Panc1 (cell line): ENCODE results near the gene TUBA1B. TPM values are rescaled to one million over a fixed set of nuclear protein-coding genes. Genes with fewer than 3 reads are reported as not detected.

ENCODE experiments used
- ATAC-seq: fragments of 200-7000 bp; cut with Tn5 transposase; 2 replicates; pipeline ENCODE4 v1.9.1; 2020; ENCODE audit warnings: mild to moderate bottlenecking, moderate library complexity
- BruUV-seq: library from RNA; stranded (reverse); fragments of 400-500 nt; replicated peaks from 2 replicates; lab custom pipeline; 2021; lab: Mats Ljungman, UMichigan
- CTCF ChIA-PET: fragments of 300-600 bp; sonication (Branson Sonifier 250); formaldehyde crosslinking; loops from one replicate; lab custom pipeline; 2022; ENCODE audit warnings: antibody characterized with exemption; lab: Charles Lee
- POLR2A ChIA-PET: fragments of 300-600 bp; sonication (Branson Sonifier 250); formaldehyde crosslinking; loops from one replicate; lab custom pipeline; 2022; ENCODE audit warnings: antibody characterized with exemption; lab: Charles Lee
- DNase-seq: peaks from one replicate; pipeline ENCODE4 v3.0.0-alpha.2; 2010; ENCODE audit warnings: low read depth, low spot score
- H3K27ac ChIP-seq: 2 replicates; pipeline ENCODE4 v1.5.1; 2011; ENCODE audit warnings: mild to moderate bottlenecking, low read length, inconsistent platforms
- H3K27me3 ChIP-seq: fragments of 200-500 bp; sonication (Bioruptor generic); 2 replicates; pipeline ENCODE4 v1.6.0; 2014; ENCODE audit warnings: low read length, inconsistent platforms; ENCODE audit not compliant: control insufficient read depth, insufficient read depth
- H3K36me3 ChIP-seq: fragments of 200-500 bp; sonication (Bioruptor generic); 2 replicates; pipeline ENCODE4 v1.5.1; 2014; ENCODE audit warnings: inconsistent platforms, mild to moderate bottlenecking, low read length, moderate library complexity; ENCODE audit not compliant: control insufficient read depth, insufficient read depth
- H3K4me1 ChIP-seq: 2 replicates; pipeline ENCODE4 v1.5.1; 2011; ENCODE audit warnings: inconsistent platforms, mild to moderate bottlenecking, low read length, moderate library complexity; ENCODE audit not compliant: control insufficient read depth, insufficient read depth
- H3K4me3 ChIP-seq, 2 experiments: 2 replicates each; pipeline ENCODE4 v1.5.1; 2011 to 2012; ENCODE audit warnings: low read depth in 2 of 2, low read length in 2 of 2, mild to moderate bottlenecking in 2 of 2, inconsistent platforms in 1 of 2, moderate library complexity in 1 of 2
- H3K9me3 ChIP-seq: fragments of 200-500 bp; sonication (Bioruptor generic); 2 replicates; pipeline ENCODE4 v1.5.1; 2014; ENCODE audit warnings: low read depth, mild to moderate bottlenecking, inconsistent platforms, low read length, moderate library complexity; ENCODE audit not compliant: control insufficient read depth, insufficient read depth
- POLR2AphosphoS5 ChIP-seq: IDR thresholded peaks from 2 replicates; pipeline ENCODE4 v1.6.1; 2012; ENCODE audit warnings: mild to moderate bottlenecking, low read depth, low read length, moderate library complexity
- SIN3A ChIP-seq: IDR thresholded peaks from 2 replicates; pipeline ENCODE4 v1.6.1; 2012; ENCODE audit warnings: low read depth, mild to moderate bottlenecking, low read length, moderate library complexity, borderline replicate concordance; ENCODE audit not compliant: insufficient read depth
- TCF7L2 ChIP-seq: IDR thresholded peaks from 2 replicates; pipeline ENCODE4 v1.6.1; 2011; ENCODE audit warnings: mild to moderate bottlenecking, low read depth, low read length, inconsistent platforms
- in situ Hi-C: cut with HindIII; loops from 2 replicates; pipeline ENCODE4 v1.10.0; 2016; ENCODE audit warnings: low sequenced_read_pairs, low pct_unique_long_range_greater_than_20kb
- intact Hi-C: fragments of 100-400 bp; cut with micrococcal nuclease; formaldehyde crosslinking; loops from one replicate; pipeline ENCODE4 v1.10.0; 2022; ENCODE audit not compliant: unreplicated experiment
- total RNA-seq: library from RNA; stranded (reverse); gene quantifications from one replicate; pipeline ENCODE4 v1.2.1, GENCODE V29; 2021; ENCODE audit not compliant: unreplicated experiment
- TF ChIP-seq, protein P1 (sequence below): fragments of 450-650 bp; IDR thresholded peaks from 2 replicates; pipeline ENCODE4 v1.5.1; 2017; ENCODE audit warnings: mild to moderate bottlenecking
- TF ChIP-seq, protein P2 (sequence below), 2 experiments: IDR thresholded peaks; 2 replicates each; pipeline ENCODE4 v1.6.1; 2011 to 2012; ENCODE audit warnings: low read depth in 2 of 2, control low read depth in 1 of 2, low read length in 1 of 2, mild to moderate bottlenecking in 1 of 2, moderate library complexity in 1 of 2; ENCODE audit not compliant: insufficient read depth in 1 of 2

TUBA1B gene
- total RNA-seq, 1 experiment from 2014 or later: 1,275 TPM

DNA sequence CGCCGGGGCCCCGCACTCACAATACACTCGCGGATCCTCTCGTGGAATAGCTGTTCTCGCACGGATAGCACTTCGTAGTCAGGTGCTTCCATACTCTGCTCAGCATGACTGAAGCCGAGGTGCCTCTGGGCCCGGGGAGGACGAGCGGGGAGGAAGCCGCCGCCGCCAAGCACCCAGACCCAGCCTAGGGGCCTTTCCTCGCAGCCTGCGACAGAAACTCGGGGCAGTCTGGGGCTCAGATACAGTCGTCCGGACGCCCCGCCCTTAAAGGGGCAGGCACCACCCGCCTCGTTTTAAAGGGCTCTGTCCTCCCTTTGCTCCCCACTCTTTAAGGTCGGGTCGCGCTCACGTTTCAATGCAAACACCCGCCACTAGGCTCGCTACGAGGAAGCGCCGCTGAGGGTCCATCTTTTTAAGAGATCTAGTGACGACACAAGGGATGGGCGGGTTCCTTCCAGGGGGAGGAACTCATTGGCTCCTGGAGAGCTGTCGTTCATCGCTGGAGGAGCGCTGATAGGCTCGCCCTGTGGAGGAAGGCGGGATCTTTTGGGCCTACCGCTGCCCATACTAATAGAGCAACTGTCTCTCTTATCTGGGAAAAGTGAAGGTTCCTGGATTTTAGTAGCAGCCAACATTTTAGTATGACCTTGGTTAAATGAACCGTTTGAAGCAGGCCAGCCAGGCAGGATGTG, 20.6 kb downstream of the TUBA1B start, which contains the start of gene LMBR1L:
Gene LMBR1L (minus strand): TSS at position 384 of the 692 bp plus-strand sequence. CDS start 292 bp downstream, at position 92.
- CTCF ChIA-PET: interaction anchor here (0.6 to 1.4 kb wide), 6 partner anchors 9 to 46 kb away, joined by 3 to 6 read pairs (median 4); no protein-coding TSS in a partner anchor
- peaks cover 14% of the 10 kb centered on the region for H3K4me1 ChIP-seq
- no peaks in the 10 kb centered on the region for H3K27me3 ChIP-seq
- intact Hi-C loops (no loop called here), in situ Hi-C loops (no loop called here)
- no TSS peak for BruUV-seq
- TF ChIP-seq, protein P1, sequence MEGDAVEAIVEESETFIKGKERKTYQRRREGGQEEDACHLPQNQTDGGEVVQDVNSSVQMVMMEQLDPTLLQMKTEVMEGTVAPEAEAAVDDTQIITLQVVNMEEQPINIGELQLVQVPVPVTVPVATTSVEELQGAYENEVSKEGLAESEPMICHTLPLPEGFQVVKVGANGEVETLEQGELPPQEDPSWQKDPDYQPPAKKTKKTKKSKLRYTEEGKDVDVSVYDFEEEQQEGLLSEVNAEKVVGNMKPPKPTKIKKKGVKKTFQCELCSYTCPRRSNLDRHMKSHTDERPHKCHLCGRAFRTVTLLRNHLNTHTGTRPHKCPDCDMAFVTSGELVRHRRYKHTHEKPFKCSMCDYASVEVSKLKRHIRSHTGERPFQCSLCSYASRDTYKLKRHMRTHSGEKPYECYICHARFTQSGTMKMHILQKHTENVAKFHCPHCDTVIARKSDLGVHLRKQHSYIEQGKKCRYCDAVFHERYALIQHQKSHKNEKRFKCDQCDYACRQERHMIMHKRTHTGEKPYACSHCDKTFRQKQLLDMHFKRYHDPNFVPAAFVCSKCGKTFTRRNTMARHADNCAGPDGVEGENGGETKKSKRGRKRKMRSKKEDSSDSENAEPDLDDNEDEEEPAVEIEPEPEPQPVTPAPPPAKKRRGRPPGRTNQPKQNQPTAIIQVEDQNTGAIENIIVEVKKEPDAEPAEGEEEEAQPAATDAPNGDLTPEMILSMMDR: no peak
- peak; percentile 52; the same call in 1 of the 2 replicates for TF ChIP-seq POLR2AphosphoS5
- ATAC-seq (peak; percentile 100), DNase-seq (peak; percentile 92)
- no peaks in the 10 kb centered on the region; the same call in 1 of the 2 replicates for H3K36me3 ChIP-seq
- no peaks in the 10 kb centered on the region for H3K9me3 ChIP-seq
- POLR2A ChIA-PET: interaction anchor here (0.8 kb wide), 1 partner anchor 21 kb away, joined by 3 read pairs; the partner anchor contains the start of gene TUBA1B
- peak within 1 kb of the TSS; percentile 80 for H3K27ac ChIP-seq
- H3K4me3 ChIP-seq: peak within 1 kb of the TSS; percentile 92

DNA sequence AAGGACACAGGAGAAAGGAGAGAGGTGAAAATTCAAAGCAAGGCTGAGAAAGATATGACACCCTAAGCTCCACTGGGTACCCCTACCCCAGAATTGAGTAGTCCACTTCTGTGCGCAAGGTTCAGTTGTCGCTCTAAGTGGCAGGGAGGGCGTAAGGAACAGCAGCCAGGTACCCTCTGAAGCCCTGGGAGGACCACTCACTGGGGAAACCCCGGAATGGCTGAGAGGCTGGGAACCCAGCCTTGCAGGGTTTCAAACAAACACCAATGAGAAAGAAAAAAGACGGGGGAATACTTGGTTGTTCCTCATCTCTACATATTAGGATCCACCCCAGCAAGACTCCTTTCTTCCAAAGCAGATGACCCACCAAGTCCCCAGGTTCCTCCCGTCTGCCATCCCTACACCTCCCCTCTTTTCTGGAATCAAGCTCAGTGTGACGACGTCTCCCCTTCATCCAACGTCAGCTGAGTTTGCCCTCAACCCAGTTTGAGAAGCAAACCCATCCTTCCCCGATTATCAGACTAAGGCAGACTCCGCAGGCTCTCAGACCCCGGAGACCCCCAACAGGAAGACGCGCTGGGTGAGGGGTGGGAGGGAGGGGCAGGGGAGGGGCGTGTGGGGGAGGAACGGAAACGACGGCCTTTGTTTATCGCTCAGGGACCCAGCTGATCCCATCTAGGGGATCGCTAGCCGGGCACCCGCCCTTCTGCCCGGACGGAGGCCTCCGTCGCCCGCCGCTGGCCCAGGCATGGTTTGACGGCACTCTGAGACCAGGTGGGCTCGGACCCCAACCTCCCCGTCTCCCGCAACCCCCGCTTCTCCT, 21.3 kb downstream of the TUBA1B start:
- ATAC-seq (peak; percentile 18; the same call in 1 of the 2 replicates), DNase-seq (no peak)
- Histone ChIP-seq H3K4me3 (peak overlapping the region; percentile 92), H3K9me3 (no peaks in the 10 kb centered on the region), H3K27me3 (no peaks in the 10 kb centered on the region), H3K36me3 (no peaks in the 10 kb centered on the region; the same call in 1 of the 2 replicates), H3K4me1 (peaks cover 14% of the 10 kb centered on the region), H3K27ac (peak overlapping the region; percentile 80)
- intact Hi-C loops: no loop called here
- in situ Hi-C loops: no loop called here
- no TSS peak for BruUV-seq
- TF ChIP-seq SIN3A (no peak), POLR2AphosphoS5 (no peak), TCF7L2 (no peak)
- TF ChIP-seq, protein P1: no peak
- TF ChIP-seq, protein P2, sequence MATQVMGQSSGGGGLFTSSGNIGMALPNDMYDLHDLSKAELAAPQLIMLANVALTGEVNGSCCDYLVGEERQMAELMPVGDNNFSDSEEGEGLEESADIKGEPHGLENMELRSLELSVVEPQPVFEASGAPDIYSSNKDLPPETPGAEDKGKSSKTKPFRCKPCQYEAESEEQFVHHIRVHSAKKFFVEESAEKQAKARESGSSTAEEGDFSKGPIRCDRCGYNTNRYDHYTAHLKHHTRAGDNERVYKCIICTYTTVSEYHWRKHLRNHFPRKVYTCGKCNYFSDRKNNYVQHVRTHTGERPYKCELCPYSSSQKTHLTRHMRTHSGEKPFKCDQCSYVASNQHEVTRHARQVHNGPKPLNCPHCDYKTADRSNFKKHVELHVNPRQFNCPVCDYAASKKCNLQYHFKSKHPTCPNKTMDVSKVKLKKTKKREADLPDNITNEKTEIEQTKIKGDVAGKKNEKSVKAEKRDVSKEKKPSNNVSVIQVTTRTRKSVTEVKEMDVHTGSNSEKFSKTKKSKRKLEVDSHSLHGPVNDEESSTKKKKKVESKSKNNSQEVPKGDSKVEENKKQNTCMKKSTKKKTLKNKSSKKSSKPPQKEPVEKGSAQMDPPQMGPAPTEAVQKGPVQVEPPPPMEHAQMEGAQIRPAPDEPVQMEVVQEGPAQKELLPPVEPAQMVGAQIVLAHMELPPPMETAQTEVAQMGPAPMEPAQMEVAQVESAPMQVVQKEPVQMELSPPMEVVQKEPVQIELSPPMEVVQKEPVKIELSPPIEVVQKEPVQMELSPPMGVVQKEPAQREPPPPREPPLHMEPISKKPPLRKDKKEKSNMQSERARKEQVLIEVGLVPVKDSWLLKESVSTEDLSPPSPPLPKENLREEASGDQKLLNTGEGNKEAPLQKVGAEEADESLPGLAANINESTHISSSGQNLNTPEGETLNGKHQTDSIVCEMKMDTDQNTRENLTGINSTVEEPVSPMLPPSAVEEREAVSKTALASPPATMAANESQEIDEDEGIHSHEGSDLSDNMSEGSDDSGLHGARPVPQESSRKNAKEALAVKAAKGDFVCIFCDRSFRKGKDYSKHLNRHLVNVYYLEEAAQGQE (IDR thresholded peaks at IDR 0.05; ENCODE audit: insufficient read depth in 1 of 2, low read depth in 2 of 2, low read length in 1 of 2): no peak
- ChIA-PET CTCF (interaction anchor here (0.6 to 1.4 kb wide), 4 partner anchors 11 to 46 kb away, joined by 3 to 9 read pairs (median 3); no protein-coding TSS in a partner anchor), POLR2A (interaction anchor here (0.6 to 0.8 kb wide), 2 partner anchors 21 to 74 kb away, joined by 3 to 6 read pairs; partner anchors contain the start of gene TUBA1B)
